ENCODE data around the gene ENOX2.

The ENOX2 gene

GRCh38 chrX:130626521-130626920, 276.5 kb downstream of the ENOX2 start:
- H3K4me3 ChIP-seq (ENCODE audit: low read depth, low read length): no peak overlapping the region
- no peak for TF ChIP-seq CTCF (IDR thresholded peaks at IDR 0.05; ENCODE audit: control insufficient read depth, extremely low read depth, insufficient read depth)
- DNase-seq (ENCODE audit: low read depth): no peak

GRCh38 chrX:130625386-130625785, 277.6 kb downstream of the ENOX2 start:
- H3K4me3 ChIP-seq (ENCODE audit: low read depth, low read length): no peak overlapping the region
- no peak for DNase-seq (ENCODE audit: low read depth)
- TF ChIP-seq CTCF (IDR thresholded peaks at IDR 0.05; ENCODE audit: control insufficient read depth, extremely low read depth, insufficient read depth): no peak

- no peak overlapping the region for H3K4me3 ChIP-seq (ENCODE audit: low read depth, low read length)
- no peak for TF ChIP-seq CTCF (IDR thresholded peaks at IDR 0.05; ENCODE audit: control insufficient read depth, extremely low read depth, insufficient read depth)
- no peak for DNase-seq (ENCODE audit: low read depth)
Measured at GRCh38 chrX:130623518-130623917, 279.5 kb downstream of the ENOX2 start.

GRCh38 chrX:130615941-130616340, 287.1 kb downstream of the ENOX2 start:
- no peak for DNase-seq (ENCODE audit: low read depth)

GRCh38 chrX:130607431-130607830, 295.6 kb downstream of the ENOX2 start:
- no peak for DNase-seq (ENCODE audit: low read depth)
- no peak for TF ChIP-seq CTCF (IDR thresholded peaks at IDR 0.05; ENCODE audit: control insufficient read depth, extremely low read depth, insufficient read depth)
- H3K4me3 ChIP-seq (ENCODE audit: low read depth, low read length): no peak overlapping the region

More at GRCh38 chrX:130615941-130616340, 287.1 kb downstream of the ENOX2 start:
- no peak overlapping the region for H3K4me3 ChIP-seq (ENCODE audit: low read depth, low read length)
- no peak for TF ChIP-seq CTCF (IDR thresholded peaks at IDR 0.05; ENCODE audit: control insufficient read depth, extremely low read depth, insufficient read depth)

GRCh38 chrX:130606425-130606824, 296.6 kb downstream of the ENOX2 start:
- TF ChIP-seq CTCF (IDR thresholded peaks at IDR 0.05; ENCODE audit: control insufficient read depth, extremely low read depth, insufficient read depth): no peak
- no peak overlapping the region for H3K4me3 ChIP-seq (ENCODE audit: low read depth, low read length)
- no peak for DNase-seq (ENCODE audit: low read depth)

- no peak for DNase-seq (ENCODE audit: low read depth)
- H3K4me3 ChIP-seq (ENCODE audit: low read depth, low read length): no peak overlapping the region
- no peak for TF ChIP-seq CTCF (IDR thresholded peaks at IDR 0.05; ENCODE audit: control insufficient read depth, extremely low read depth, insufficient read depth)
Measured at GRCh38 chrX:130604882-130605281, 298.1 kb downstream of the ENOX2 start.
